Gastroesophageal sphincter (tissue), 4 donors: ENCODE measurements around the gene PHF21B. TPM values are rescaled to one million over a fixed set of nuclear protein-coding genes. Genes with fewer than 3 reads are reported as not detected.
"Not testable (repeated sequence)": the region's sequence is repeated elsewhere in the genome, so short reads cannot be mapped to it uniquely, and the experiment has no call there.

ENCODE experiments used
- ATAC-seq: fragments of 150-250 bp; one replicate; pipeline ENCODE4 v1.9.1; 2016; ENCODE audit warnings: mild to moderate bottlenecking, moderate library complexity
- H3K27ac ChIP-seq, 4 donors: fragments of 200-600 bp; sonication (generic) in 3 of 4; 1 replicate in 3 of 4; 2 replicates in 1 of 4; pipeline ENCODE4 v1.5.1; 2016 to 2019
- H3K27me3 ChIP-seq: fragments of 200-600 bp; sonication (generic); one replicate; pipeline ENCODE4 v1.5.1; 2019
- H3K36me3 ChIP-seq, 2 donors: fragments of 200-600 bp; sonication (generic); one replicate each; pipeline ENCODE4 v1.5.1; 2019; ENCODE audit warnings: control low read depth in 1 of 2
- H3K4me1 ChIP-seq, 3 donors: fragments of 200-600 bp; sonication (generic); 1 replicate in 2 of 3; 2 replicates in 1 of 3; pipeline ENCODE4 v1.5.1; 2016 to 2019; ENCODE audit warnings: control low read depth in 2 of 3
- H3K4me3 ChIP-seq, 2 donors: fragments of 200-600 bp; sonication (generic); one replicate each; pipeline ENCODE4 v1.5.1; 2019; ENCODE audit warnings: mild to moderate bottlenecking in 1 of 2, moderate library complexity in 1 of 2
- H3K9me3 ChIP-seq, 3 donors: fragments of 200-600 bp; sonication (generic); one replicate each; pipeline ENCODE4 v1.5.1; 2017 to 2019; ENCODE audit warnings: control low read depth in 2 of 3
- EP300 ChIP-seq: sonication (generic); formaldehyde crosslinking; IDR thresholded peaks from one replicate; pipeline ENCODE4 v1.6.1; 2017; ENCODE audit warnings: antibody characterized with exemption, mild to moderate bottlenecking
- POLR2A ChIP-seq, 2 donors: fragments of 450-650 bp; IDR thresholded peaks; one replicate each; pipeline ENCODE4 v1.6.1; 2017; ENCODE audit warnings: antibody characterized with exemption in 2 of 2, mild to moderate bottlenecking in 2 of 2, moderate library complexity in 1 of 2
- POLR2AphosphoS5 ChIP-seq: sonication (generic); formaldehyde crosslinking; IDR thresholded peaks from one replicate; pipeline ENCODE4 v1.6.1; 2017; ENCODE audit warnings: antibody characterized with exemption
- WGBS, 2 donors: methylation state at CpG; one replicate each; pipeline ENCODE4 v1.1.5; 2018; ENCODE audit warnings: low coverage in 1 of 2; 5-methylcytosine and 5-hydroxymethylcytosine counted together
- total RNA-seq, 4 donors: library from RNA; depleted of rRNA; stranded (reverse); fragments of >200 nt; gene quantifications; one replicate each; pipeline ENCODE4 v1.1.0, GENCODE V29; 2016
- TF ChIP-seq, protein P1 (sequence below), 4 experiments: fragments of 200-600 bp in 2 of 4; fragments of 450-650 bp in 2 of 4; sonication (generic) in 1 of 4; IDR thresholded peaks; one replicate each; pipeline ENCODE4 v1.5.1; 2017 to 2019; ENCODE audit warnings: antibody characterized with exemption in 4 of 4, mild to moderate bottlenecking in 2 of 4, moderate library complexity in 2 of 4

PHF21B gene
- total RNA-seq, 4 donors from 2014 or later: 0.31 to 5.1 (median 1.4) TPM

DNA sequence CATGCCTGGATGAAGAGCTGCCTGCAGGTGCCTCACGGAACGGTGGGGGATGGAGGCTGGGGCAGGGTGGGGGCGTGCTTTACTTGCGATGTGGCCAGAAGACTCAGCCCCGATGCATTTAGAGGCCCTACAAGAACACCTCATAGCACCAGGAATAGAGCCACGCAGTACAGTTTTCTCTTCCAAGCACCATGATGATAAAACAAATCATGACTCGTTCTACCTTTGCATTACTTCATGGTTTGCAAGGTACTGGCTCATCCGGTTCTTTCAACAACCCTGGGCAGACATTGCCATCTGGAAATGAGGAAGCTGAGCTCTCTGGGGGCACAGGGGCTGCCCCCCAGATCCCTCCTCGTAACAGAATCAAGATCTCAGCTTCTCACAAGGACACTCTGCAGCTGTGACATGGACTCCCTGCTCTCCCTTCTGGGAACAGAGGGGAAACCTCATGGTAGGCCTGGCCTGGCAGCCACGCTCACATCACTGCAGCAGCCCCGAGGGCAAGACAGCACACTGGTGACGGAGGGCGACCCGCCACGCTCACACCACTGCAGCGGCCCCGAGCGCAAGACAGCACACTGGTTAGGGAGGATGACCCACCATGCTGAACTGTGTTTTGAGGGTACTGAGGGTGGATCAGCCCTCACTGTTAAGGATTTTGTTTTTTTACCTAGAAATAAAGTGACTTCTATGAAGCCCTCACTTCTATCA is 46.9 kb downstream of the PHF21B start:
- Histone ChIP-seq H3K4me1 (no peaks in the 10 kb centered on the region), H3K27me3 (peaks cover 16% of the 10 kb centered on the region), H3K9me3 (no peaks in the 10 kb centered on the region), H3K36me3 (no peaks in the 10 kb centered on the region), H3K4me3 (no peak overlapping the region), H3K27ac (no peak overlapping the region)
- no peak for TF ChIP-seq EP300
- no peak for TF ChIP-seq POLR2AphosphoS5
- TF ChIP-seq, protein P1, sequence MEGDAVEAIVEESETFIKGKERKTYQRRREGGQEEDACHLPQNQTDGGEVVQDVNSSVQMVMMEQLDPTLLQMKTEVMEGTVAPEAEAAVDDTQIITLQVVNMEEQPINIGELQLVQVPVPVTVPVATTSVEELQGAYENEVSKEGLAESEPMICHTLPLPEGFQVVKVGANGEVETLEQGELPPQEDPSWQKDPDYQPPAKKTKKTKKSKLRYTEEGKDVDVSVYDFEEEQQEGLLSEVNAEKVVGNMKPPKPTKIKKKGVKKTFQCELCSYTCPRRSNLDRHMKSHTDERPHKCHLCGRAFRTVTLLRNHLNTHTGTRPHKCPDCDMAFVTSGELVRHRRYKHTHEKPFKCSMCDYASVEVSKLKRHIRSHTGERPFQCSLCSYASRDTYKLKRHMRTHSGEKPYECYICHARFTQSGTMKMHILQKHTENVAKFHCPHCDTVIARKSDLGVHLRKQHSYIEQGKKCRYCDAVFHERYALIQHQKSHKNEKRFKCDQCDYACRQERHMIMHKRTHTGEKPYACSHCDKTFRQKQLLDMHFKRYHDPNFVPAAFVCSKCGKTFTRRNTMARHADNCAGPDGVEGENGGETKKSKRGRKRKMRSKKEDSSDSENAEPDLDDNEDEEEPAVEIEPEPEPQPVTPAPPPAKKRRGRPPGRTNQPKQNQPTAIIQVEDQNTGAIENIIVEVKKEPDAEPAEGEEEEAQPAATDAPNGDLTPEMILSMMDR (IDR thresholded peaks at IDR 0.05): no peak
- no peak for TF ChIP-seq POLR2A (IDR thresholded peaks at IDR 0.05)
- ATAC-seq: no peak
- 86 to 93% methylated on average over 2 to 4 of the region's 18 CpGs for WGBS, 2 donors

- H3K4me3 ChIP-seq, H3K4me1 ChIP-seq, ATAC-seq, H3K27ac ChIP-seq, H3K36me3 ChIP-seq, H3K9me3 ChIP-seq: not testable (repeated sequence)
- WGBS, 2 donors: 95 to 97% methylated on average over 6 to 7 of the region's 7 CpGs
- H3K27me3 ChIP-seq: peaks cover 15% of the 10 kb centered on the region
Measured at GRCh38 chr22:44961682-44962081, 48.1 kb downstream of the PHF21B start.

DNA sequence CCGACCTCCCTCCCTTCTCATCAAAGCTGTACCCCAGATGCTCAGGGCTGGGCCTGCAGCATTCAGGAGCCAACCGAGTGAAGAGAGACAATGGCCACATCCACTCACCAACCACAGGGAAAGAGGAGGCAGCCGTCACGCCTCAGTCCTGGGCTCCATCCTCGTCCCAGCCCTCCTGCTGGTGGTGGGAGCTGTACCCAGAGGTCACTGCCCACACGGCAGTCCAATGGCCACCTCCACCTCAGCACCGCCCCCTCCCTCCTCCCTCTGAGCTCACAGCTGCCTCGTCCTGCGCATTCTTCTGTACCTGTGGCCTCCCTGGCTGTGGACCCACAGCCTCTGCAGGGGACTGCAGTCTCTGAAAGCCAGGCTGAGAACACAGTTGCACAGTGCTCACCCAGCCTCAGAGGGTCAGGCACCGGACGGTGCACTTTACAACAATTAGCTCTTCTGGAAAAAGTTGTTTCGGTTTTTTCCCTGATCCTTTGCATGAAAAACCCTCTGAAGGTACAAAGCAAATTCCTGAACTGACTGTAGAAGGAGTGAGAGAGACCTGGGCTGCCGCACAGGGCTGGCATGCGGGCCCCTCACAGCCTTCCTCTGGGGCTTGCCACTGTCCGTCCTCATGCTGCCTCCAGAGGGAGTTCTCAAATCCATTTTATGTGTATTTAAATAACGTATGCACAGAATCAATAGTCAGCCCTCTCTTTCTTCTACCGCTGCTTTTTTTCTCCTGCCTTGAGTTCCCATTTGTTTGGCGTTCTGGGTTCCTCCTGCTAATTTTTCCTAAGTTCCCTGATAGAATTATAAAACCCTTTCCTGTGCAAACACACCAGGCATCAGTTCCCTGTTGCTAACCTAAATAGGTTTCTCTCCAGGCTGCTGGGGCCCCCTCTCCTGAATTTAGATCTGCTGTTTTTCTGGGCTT is 52.7 kb downstream of the PHF21B start:
- TF ChIP-seq, protein P1 (IDR thresholded peaks at IDR 0.05): no peak
- TF ChIP-seq POLR2A (IDR thresholded peaks at IDR 0.05) (no peak), POLR2AphosphoS5 (no peak), EP300 (no peak)
- 33 to 60% methylated on average over 4 to 14 of the region's 18 CpGs for whole genome bisulfite sequencing, 2 donors

GRCh38 chr22:44955102-44955501 is 54.7 kb downstream of the PHF21B start:
- H3K9me3 ChIP-seq: peaks cover 0 to 7% (median 0%) of the 10 kb centered on the region in 3 donors
- no peak for ATAC-seq
- no peaks in the 10 kb centered on the region for H3K36me3 ChIP-seq
- H3K27ac ChIP-seq: no peak overlapping the region
- H3K4me3 ChIP-seq: no peak overlapping the region
- no peaks in the 10 kb centered on the region for H3K4me1 ChIP-seq
- TF ChIP-seq, protein P1 (IDR thresholded peaks at IDR 0.05): no peak
- TF ChIP-seq POLR2AphosphoS5 (no peak), POLR2A (IDR thresholded peaks at IDR 0.05) (no peak), EP300 (no peak)
- WGBS, 2 donors: 80 to 90% methylated on average over 1 to 2 of the region's 8 CpGs
- peaks cover 22% of the 10 kb centered on the region for H3K27me3 ChIP-seq

More for the DNA sequence above, 52.7 kb downstream of the PHF21B start:
- no peak overlapping the region for H3K4me3 ChIP-seq
- no peaks in the 10 kb centered on the region for H3K9me3 ChIP-seq
- H3K27me3 ChIP-seq: peaks cover 13% of the 10 kb centered on the region
- H3K27ac ChIP-seq: no peak overlapping the region
- no peak for ATAC-seq
- no peaks in the 10 kb centered on the region for H3K4me1 ChIP-seq
- H3K36me3 ChIP-seq: no peaks in the 10 kb centered on the region

DNA sequence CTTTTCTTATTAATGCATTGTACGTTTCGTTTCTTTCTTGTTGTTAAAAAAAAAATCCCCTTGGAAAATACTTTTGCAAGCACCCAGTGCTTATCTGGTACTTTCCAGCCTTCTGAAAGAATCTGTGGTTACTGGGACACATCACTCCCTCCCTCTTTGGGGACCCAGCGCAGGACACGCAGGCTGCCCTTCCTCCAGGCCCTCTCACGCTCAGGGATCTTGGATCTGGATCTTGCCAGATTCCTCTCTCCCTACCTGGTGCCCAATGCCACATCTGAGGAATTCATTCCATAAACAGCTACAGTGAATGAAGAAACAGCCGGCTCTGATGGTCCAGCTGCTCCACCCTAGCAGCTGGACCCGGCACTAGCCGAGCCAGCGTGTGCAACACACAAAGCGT is 55.7 kb downstream of the PHF21B start:
- no peaks in the 10 kb centered on the region for H3K36me3 ChIP-seq
- ATAC-seq: no peak
- no peak overlapping the region for H3K4me3 ChIP-seq
- H3K27me3 ChIP-seq: peaks cover 22% of the 10 kb centered on the region
- TF ChIP-seq, protein P1 (IDR thresholded peaks at IDR 0.05): no peak
- TF ChIP-seq POLR2AphosphoS5 (no peak), POLR2A (IDR thresholded peaks at IDR 0.05) (no peak)
- H3K4me1 ChIP-seq: no peaks in the 10 kb centered on the region
- 41 to 75% methylated on average over 4 to 7 of the region's 10 CpGs for WGBS, 2 donors
- H3K9me3 ChIP-seq: peaks cover 0 to 7% (median 0%) of the 10 kb centered on the region in 3 donors
- no peak overlapping the region for H3K27ac ChIP-seq
